HG03565 (cell line): ENCODE data around the gene NPEPPS.
"Not testable (repeated sequence)": the region's sequence is repeated elsewhere in the genome, so short reads cannot be mapped to it uniquely, and the experiment has no call there.

Experiments used
- ATAC-seq: cut with Tn5 transposase; IDR thresholded peaks from one replicate; pipeline ENCODE4 v1.9.1; 2021; ENCODE audit warnings: mild to moderate bottlenecking, moderate library complexity; ENCODE audit not compliant: unreplicated experiment

The NPEPPS gene

GRCh38 chr17:47530557-47531232 lies at the start of gene NPEPPS:
Gene NPEPPS (plus strand): TSS chr17:47531108. CDS start chr17:47531301, 193 bp downstream.
- ATAC-seq = peak; percentile 50

GRCh38 chr17:47491841-47492212 lies 39.1 kb upstream of the NPEPPS start:
- not testable (repeated sequence) for ATAC-seq

GRCh38 chr17:47499074-47499473 lies 31.8 kb upstream of the NPEPPS start:
- not testable (repeated sequence) for ATAC-seq

- not testable (repeated sequence) for ATAC-seq
These were observed 31.4 kb upstream of the NPEPPS start for GRCh38 chr17:47499494-47499893.

GRCh38 chr17:47500620-47501019 lies 30.3 kb upstream of the NPEPPS start:
- ATAC-seq = not testable (repeated sequence)

- ATAC-seq = not testable (repeated sequence)
These were observed 28.7 kb upstream of the NPEPPS start for GRCh38 chr17:47502122-47502731.

GRCh38 chr17:47502776-47503455 lies 28.0 kb upstream of the NPEPPS start:
- not testable (repeated sequence) for ATAC-seq

- not testable (repeated sequence) for ATAC-seq
These were observed 19.2 kb upstream of the NPEPPS start for GRCh38 chr17:47511701-47512146.

- not testable (repeated sequence) for ATAC-seq
These were observed 17.6 kb upstream of the NPEPPS start for GRCh38 chr17:47513301-47513700.

GRCh38 chr17:47518880-47519279 lies 12.0 kb upstream of the NPEPPS start:
- not testable (repeated sequence) for ATAC-seq

GRCh38 chr17:47519365-47519764 lies 11.5 kb upstream of the NPEPPS start:
- ATAC-seq = not testable (repeated sequence)

- not testable (repeated sequence) for ATAC-seq
These were observed 10.6 kb upstream of the NPEPPS start for GRCh38 chr17:47520279-47520678.

GRCh38 chr17:47521434-47521833 lies 9.5 kb upstream of the NPEPPS start:
- ATAC-seq = not testable (repeated sequence)

- not testable (repeated sequence) for ATAC-seq
These were observed 8.6 kb upstream of the NPEPPS start for GRCh38 chr17:47522341-47522740.

- ATAC-seq = peak; percentile 27
These were observed 419 bp downstream of the NPEPPS start for GRCh38 chr17:47531233-47531820.

GRCh38 chr17:47539085-47539484 lies 8.2 kb downstream of the NPEPPS start:
- not testable (repeated sequence) for ATAC-seq

GRCh38 chr17:47541676-47542075 lies 10.8 kb downstream of the NPEPPS start:
- not testable (repeated sequence) for ATAC-seq

- ATAC-seq = not testable (repeated sequence)
These were observed 13.4 kb downstream of the NPEPPS start for GRCh38 chr17:47544327-47544726.

- not testable (repeated sequence) for ATAC-seq
These were observed 23.8 kb downstream of the NPEPPS start for GRCh38 chr17:47554733-47555132.

- ATAC-seq = not testable (repeated sequence)
These were observed 25.2 kb downstream of the NPEPPS start for GRCh38 chr17:47556108-47556507.

GRCh38 chr17:47560517-47561043 lies 29.7 kb downstream of the NPEPPS start:
- not testable (repeated sequence) for ATAC-seq
